Fibroblast of the aortic adventitia (primary cell): Measurements from ENCODE around the gene KRAS. TPM values are rescaled to one million over a fixed set of nuclear protein-coding genes. Genes with fewer than 3 reads are reported as not detected.

Experiments
- DNase-seq: peaks from one replicate; pipeline ENCODE4 v3.0.0-alpha.2; 2010; ENCODE audit warnings: low read depth
- H3K4me3 ChIP-seq: 2 replicates; pipeline ENCODE4 v1.5.1; 2011; ENCODE audit warnings: low read depth, mild to moderate bottlenecking, control low read depth, low read length, moderate library complexity
- CTCF ChIP-seq: IDR thresholded peaks from 2 replicates; pipeline ENCODE4 v1.5.1; 2011; ENCODE audit warnings: mild to moderate bottlenecking, low read length, control low read depth, inconsistent platforms; ENCODE audit not compliant: insufficient read depth
- total RNA-seq: library from RNA; depleted of rRNA; stranded (reverse); fragments of >200 nt; gene quantifications from 2 replicates; pipeline ENCODE4 v1.2.3, GENCODE V29; 2012; ENCODE audit warnings: low replicate concordance

Gene KRAS
- total RNA-seq, 1 donor, result 18.6 TPM

- DNase-seq, result no peak
- no peak for TF ChIP-seq CTCF
- no peak overlapping the region for H3K4me3 ChIP-seq
These were observed 43.3 kb downstream of the KRAS start for GRCh38 chr12:25207411-25207810.

DNA sequence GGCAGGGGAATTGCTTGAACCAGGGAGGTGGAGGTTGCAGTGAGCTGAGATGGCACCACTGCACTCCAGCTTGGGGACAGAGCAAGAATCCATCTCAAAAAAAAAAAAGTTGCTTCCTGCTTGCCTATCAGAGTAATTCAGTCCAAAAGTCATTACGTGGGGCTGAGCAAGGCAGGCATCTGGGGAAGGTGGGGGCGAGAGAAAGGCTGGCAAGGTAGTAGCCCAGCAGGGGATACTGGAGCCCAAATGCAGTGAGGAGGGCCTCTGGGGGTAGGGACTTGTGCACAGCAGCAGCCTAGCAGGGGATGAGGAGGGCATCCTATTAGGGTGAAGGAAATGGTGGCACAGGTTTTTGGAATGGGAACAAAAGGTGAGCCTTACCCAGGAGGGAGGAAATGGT is 48.6 kb downstream of the KRAS start:
- H3K4me3 ChIP-seq, result no peak overlapping the region
- no peak for DNase-seq
- no peak for TF ChIP-seq CTCF

GRCh38 chr12:25200703-25201102 is 50.0 kb downstream of the KRAS start:
- no peak for TF ChIP-seq CTCF
- H3K4me3 ChIP-seq, result no peak overlapping the region
- peak; percentile 71 for DNase-seq

DNA sequence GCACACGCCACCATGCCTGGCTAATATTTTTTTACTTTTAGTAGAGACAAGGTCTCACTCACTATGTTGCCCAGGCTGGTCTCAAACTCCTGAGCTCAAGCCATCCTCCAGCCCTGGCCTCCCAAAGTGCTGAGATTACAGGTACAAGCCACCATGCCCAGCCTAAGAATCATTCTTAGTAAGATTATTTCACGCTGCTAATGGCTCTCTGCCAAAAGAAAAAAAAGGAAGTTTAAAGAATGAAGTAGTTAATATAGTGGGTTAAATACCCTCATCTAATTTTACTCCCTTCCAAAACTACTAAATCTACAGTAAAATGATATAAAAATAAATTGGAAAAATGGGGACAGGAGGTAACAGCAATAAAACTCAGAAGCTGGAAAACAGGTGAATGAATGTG is 53.1 kb downstream of the KRAS start:
- H3K4me3 ChIP-seq, result no peak overlapping the region
- TF ChIP-seq CTCF, result no peak
- DNase-seq, result no peak

DNA sequence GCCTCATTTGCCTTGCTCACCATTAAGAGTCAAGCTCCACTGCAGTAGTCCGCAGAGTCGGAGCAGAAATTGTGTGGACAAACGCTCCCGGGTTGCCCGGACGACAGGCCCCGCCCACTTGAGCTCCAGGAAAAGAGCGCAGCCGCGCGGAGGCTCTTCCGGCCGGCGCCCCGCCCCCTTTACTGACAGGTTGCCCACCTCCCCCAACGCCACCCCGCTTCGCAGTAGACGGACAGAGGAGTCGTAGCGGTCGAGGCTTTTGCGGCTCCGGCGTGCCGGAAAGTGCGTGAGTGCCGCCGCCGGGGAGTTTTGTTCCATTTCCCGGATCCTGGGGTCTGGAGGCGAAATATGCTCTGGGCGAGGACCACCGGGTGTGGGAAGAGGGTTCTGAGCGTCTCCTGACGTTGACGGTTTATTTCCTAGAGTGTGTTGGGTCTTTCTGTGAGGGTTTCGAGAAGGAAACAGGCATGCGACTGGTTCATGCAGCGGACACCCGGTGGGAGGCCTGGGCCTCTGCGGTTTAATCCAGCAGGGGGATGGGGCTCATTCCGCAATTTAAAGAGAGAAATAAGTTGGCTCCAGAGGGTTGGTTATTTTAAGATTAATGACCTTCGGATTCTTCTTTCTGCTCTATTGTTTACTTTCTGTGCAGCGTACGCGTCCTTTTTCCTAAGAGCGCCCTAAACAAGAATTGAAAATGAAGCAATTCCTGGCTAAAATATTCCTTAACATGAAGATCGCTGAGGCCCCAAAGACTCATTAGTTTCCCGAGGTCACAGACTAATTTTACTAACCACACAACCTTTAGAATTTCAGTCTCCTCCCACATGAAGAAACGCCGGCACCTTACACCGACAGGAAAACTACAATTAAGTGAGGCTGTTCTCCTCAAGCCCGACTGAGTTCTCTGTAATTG is 55.4 kb downstream of the KRAS start, which contains the start of the genes DNAI7 and ETFRF1:
Gene DNAI7, minus strand, starts transcription at position 105 of the 916 bp plus-strand sequence. Its CDS starts 82 bp downstream, at position 23.
Gene ETFRF1, plus strand, starts transcription at position 182 of the 916 bp plus-strand sequence. CDS start 8,720 bp downstream, outside the sequence.
- peak; percentile 5 for TF ChIP-seq CTCF
- peak within 1 kb of the TSS; percentile 89 for H3K4me3 ChIP-seq
- peak; percentile 90 for DNase-seq

GRCh38 chr12:25194722-25195055 is 56.0 kb downstream of the KRAS start:
- H3K4me3 ChIP-seq, result peak overlapping the region; percentile 89
- no peak for TF ChIP-seq CTCF
- no peak for DNase-seq
